ENCODE results near the gene SUMO4.

DNA sequence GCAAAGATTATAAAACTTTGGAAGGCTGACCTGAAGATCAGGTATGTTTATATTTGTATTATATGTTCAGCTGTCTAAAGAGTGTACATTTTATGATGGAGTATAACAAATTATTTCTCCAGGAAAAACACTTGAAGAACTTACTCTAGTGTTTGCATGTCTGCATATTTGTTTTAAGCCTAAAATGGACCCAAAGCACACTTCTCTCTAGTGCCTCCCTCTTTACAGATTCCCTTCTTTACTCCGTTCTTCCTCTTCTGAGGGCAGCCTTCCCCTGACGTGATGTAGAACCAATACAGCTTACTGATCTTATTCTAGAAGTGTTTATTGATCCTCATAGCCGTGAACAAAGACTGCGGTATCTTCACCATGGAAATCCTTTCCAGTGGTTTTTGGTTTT, 13.9 kb downstream of the SUMO4 start:
- no peak for TF ChIP-seq POLR2AphosphoS5 (IDR thresholded peaks at IDR 0.05)
- TF ChIP-seq, protein P1, sequence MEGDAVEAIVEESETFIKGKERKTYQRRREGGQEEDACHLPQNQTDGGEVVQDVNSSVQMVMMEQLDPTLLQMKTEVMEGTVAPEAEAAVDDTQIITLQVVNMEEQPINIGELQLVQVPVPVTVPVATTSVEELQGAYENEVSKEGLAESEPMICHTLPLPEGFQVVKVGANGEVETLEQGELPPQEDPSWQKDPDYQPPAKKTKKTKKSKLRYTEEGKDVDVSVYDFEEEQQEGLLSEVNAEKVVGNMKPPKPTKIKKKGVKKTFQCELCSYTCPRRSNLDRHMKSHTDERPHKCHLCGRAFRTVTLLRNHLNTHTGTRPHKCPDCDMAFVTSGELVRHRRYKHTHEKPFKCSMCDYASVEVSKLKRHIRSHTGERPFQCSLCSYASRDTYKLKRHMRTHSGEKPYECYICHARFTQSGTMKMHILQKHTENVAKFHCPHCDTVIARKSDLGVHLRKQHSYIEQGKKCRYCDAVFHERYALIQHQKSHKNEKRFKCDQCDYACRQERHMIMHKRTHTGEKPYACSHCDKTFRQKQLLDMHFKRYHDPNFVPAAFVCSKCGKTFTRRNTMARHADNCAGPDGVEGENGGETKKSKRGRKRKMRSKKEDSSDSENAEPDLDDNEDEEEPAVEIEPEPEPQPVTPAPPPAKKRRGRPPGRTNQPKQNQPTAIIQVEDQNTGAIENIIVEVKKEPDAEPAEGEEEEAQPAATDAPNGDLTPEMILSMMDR (IDR thresholded peaks at IDR 0.05), result no peak
- TF ChIP-seq POLR2A (IDR thresholded peaks at IDR 0.05), result no peak
- no peak for TF ChIP-seq EP300 (IDR thresholded peaks at IDR 0.05)
